ENCODE data around the gene SPOCK1. TPM values are rescaled to one million over a fixed set of nuclear protein-coding genes. Genes with fewer than 3 reads are reported as not detected.

SPOCK1 gene
- polyA plus RNA-seq, 2 of the 4 experiments (the other 2 are of a cell fraction): 28.9 to 40.8 TPM

DNA sequence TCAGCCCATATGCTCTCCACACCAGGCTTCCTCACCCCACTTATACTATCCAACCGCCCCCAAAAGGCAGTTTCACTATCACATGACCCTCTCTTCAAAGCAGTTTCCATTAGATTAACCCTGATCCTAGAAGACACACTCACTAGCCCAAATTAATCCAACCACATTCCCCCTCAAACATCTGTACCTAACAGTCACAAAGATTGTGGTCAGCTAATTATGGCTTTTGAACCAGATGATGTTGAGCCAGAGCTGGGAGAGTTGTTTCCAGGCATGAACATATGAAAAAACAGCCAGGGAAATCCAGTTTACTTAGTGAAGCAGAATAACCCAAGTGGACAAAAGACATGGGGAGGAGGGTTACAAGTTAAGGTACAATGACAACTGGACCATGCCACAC lies 131.2 kb downstream of the SPOCK1 start:
- ChIA-PET POLR2A (no interaction called here), CTCF (interaction anchor here (1.6 to 2.2 kb wide), 2 partner anchors 23 to 48 kb away, joined by 4 to 6 read pairs; no protein-coding TSS in a partner anchor)
- H3K4me3 ChIP-seq: no peak overlapping the region
- FAIRE-seq (no peak), DNase-seq (ENCODE audit: low read depth in 1 of 2, low spot score in 1 of 2) (no peak), ATAC-seq (no peak)
- TF ChIP-seq RARB (CRISPR knock-in tag; IDR thresholded peaks at IDR 0.05): no peak
- no peak for TF ChIP-seq ZNF302 (CRISPR knock-in tag; IDR thresholded peaks at IDR 0.05)
- no peak for TF ChIP-seq HOXB5 (CRISPR knock-in tag; IDR thresholded peaks at IDR 0.05)
- TF ChIP-seq KDM5A (IDR thresholded peaks at IDR 0.05): no peak
- TF ChIP-seq NPAS2 (CRISPR knock-in tag; IDR thresholded peaks at IDR 0.05; ENCODE audit: borderline replicate concordance): no peak
- no peak for TF ChIP-seq EP300 (IDR thresholded peaks at IDR 0.05)
- no peak for TF ChIP-seq CHD4 (IDR thresholded peaks at IDR 0.05; ENCODE audit: borderline replicate concordance)
- TF ChIP-seq, protein P1, sequence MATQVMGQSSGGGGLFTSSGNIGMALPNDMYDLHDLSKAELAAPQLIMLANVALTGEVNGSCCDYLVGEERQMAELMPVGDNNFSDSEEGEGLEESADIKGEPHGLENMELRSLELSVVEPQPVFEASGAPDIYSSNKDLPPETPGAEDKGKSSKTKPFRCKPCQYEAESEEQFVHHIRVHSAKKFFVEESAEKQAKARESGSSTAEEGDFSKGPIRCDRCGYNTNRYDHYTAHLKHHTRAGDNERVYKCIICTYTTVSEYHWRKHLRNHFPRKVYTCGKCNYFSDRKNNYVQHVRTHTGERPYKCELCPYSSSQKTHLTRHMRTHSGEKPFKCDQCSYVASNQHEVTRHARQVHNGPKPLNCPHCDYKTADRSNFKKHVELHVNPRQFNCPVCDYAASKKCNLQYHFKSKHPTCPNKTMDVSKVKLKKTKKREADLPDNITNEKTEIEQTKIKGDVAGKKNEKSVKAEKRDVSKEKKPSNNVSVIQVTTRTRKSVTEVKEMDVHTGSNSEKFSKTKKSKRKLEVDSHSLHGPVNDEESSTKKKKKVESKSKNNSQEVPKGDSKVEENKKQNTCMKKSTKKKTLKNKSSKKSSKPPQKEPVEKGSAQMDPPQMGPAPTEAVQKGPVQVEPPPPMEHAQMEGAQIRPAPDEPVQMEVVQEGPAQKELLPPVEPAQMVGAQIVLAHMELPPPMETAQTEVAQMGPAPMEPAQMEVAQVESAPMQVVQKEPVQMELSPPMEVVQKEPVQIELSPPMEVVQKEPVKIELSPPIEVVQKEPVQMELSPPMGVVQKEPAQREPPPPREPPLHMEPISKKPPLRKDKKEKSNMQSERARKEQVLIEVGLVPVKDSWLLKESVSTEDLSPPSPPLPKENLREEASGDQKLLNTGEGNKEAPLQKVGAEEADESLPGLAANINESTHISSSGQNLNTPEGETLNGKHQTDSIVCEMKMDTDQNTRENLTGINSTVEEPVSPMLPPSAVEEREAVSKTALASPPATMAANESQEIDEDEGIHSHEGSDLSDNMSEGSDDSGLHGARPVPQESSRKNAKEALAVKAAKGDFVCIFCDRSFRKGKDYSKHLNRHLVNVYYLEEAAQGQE (IDR thresholded peaks at IDR 0.05): no peak
- no peak for TF ChIP-seq RNF2 (IDR thresholded peaks at IDR 0.05; ENCODE audit: borderline replicate concordance, low read depth)
- TF ChIP-seq, protein P2, sequence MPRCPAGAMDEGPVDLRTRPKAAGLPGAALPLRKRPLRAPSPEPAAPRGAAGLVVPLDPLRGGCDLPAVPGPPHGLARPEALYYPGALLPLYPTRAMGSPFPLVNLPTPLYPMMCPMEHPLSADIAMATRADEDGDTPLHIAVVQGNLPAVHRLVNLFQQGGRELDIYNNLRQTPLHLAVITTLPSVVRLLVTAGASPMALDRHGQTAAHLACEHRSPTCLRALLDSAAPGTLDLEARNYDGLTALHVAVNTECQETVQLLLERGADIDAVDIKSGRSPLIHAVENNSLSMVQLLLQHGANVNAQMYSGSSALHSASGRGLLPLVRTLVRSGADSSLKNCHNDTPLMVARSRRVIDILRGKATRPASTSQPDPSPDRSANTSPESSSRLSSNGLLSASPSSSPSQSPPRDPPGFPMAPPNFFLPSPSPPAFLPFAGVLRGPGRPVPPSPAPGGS (IDR thresholded peaks at IDR 0.05): no peak
- TF ChIP-seq EHF (CRISPR knock-in tag; IDR thresholded peaks at IDR 0.05): no peak
- no peak for TF ChIP-seq ZFP36 (IDR thresholded peaks at IDR 0.05; ENCODE audit: borderline replicate concordance, partially characterized antibody)
- TF ChIP-seq CBX8 (IDR thresholded peaks at IDR 0.05): no peak
- TF ChIP-seq CEBPB (IDR thresholded peaks at IDR 0.05): no peak
- no peak for TF ChIP-seq SREBF2 (IDR thresholded peaks at IDR 0.05)
- TF ChIP-seq, protein P3, sequence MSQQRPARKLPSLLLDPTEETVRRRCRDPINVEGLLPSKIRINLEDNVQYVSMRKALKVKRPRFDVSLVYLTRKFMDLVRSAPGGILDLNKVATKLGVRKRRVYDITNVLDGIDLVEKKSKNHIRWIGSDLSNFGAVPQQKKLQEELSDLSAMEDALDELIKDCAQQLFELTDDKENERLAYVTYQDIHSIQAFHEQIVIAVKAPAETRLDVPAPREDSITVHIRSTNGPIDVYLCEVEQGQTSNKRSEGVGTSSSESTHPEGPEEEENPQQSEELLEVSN (IDR thresholded peaks at IDR 0.05; ENCODE audit: borderline replicate concordance, low read depth): no peak
- TF ChIP-seq CHD2 (IDR thresholded peaks at IDR 0.05; ENCODE audit: low read length, partially characterized antibody): no peak
- no peak for TF ChIP-seq NFE2L2 (conservative IDR thresholded peaks at IDR 0.05; ENCODE audit: low read length)
- TF ChIP-seq NR3C1 (IDR thresholded peaks at IDR 0.05): no peak
- H3K4me2 ChIP-seq: no peak overlapping the region
- no peaks in the 10 kb centered on the region for H3K9me3 ChIP-seq
- H3K27ac ChIP-seq: no peak overlapping the region
- 63% methylated on average over 1 of the region's 1 CpG for whole genome bisulfite sequencing (ENCODE audit: missing lambda C conversion rate)
- H3K4me1 ChIP-seq: peaks cover 4% of the 10 kb centered on the region; the same call in 1 of the 3 replicates

DNA sequence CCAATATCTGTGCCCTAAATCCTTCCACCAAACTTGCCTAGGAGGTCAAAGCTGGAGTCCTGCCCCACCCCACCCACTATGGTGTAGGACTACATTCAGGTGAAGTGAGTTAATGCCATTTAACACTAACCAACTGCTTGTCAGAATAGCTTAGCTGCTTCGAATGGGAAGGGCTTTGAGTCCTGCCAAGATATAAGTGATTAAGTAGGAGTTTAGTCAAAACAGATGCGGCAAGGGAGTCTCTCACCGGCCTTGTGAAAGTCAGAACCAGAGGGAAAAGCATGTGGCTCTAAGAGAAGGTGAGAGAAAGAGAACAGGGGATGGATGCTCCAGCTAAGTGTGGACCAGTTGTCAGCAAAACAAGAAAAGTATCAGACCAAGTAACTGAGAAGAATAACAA lies 132.6 kb downstream of the SPOCK1 start:
- CTCF ChIA-PET: interaction anchor here (0.7 to 2.2 kb wide), 5 partner anchors 9 to 710 kb away, joined by 3 to 6 read pairs (median 4); no protein-coding TSS in a partner anchor
- WGBS (ENCODE audit: missing lambda C conversion rate): 55% methylated on average over 3 of the region's 3 CpGs
- no peak overlapping the region for H3K4me3 ChIP-seq
- no peak for DNase-seq (ENCODE audit: low read depth in 1 of 2, low spot score in 1 of 2)
- H3K9me3 ChIP-seq: no peaks in the 10 kb centered on the region
- POLR2A ChIA-PET: no interaction called here
- no peak overlapping the region for H3K4me2 ChIP-seq
- ATAC-seq: no peak
- TF ChIP-seq JUN (IDR thresholded peaks at IDR 0.05) (no peak), GATA3 (IDR thresholded peaks at IDR 0.05; ENCODE audit: borderline replicate concordance) (no peak), PHF8 (IDR thresholded peaks at IDR 0.05; ENCODE audit: borderline replicate concordance, low read depth) (no peak), FOXS1 (CRISPR knock-in tag; IDR thresholded peaks at IDR 0.05) (no peak), CHD2 (IDR thresholded peaks at IDR 0.05; ENCODE audit: low read length, partially characterized antibody) (no peak), JUNB (IDR thresholded peaks at IDR 0.05) (no peak), CBX8 (IDR thresholded peaks at IDR 0.05) (no peak)
- TF ChIP-seq, protein P4, sequence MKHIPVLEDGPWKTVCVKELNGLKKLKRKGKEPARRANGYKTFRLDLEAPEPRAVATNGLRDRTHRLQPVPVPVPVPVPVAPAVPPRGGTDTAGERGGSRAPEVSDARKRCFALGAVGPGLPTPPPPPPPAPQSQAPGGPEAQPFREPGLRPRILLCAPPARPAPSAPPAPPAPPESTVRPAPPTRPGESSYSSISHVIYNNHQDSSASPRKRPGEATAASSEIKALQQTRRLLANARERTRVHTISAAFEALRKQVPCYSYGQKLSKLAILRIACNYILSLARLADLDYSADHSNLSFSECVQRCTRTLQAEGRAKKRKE (CRISPR knock-in tag; IDR thresholded peaks at IDR 0.05; ENCODE audit: low read depth): no peak
- TF ChIP-seq, protein P5, sequence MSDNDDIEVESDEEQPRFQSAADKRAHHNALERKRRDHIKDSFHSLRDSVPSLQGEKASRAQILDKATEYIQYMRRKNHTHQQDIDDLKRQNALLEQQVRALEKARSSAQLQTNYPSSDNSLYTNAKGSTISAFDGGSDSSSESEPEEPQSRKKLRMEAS (IDR thresholded peaks at IDR 0.05): no peak
- TF ChIP-seq, protein P2 (IDR thresholded peaks at IDR 0.05): no peak
- TF ChIP-seq, protein P6, sequence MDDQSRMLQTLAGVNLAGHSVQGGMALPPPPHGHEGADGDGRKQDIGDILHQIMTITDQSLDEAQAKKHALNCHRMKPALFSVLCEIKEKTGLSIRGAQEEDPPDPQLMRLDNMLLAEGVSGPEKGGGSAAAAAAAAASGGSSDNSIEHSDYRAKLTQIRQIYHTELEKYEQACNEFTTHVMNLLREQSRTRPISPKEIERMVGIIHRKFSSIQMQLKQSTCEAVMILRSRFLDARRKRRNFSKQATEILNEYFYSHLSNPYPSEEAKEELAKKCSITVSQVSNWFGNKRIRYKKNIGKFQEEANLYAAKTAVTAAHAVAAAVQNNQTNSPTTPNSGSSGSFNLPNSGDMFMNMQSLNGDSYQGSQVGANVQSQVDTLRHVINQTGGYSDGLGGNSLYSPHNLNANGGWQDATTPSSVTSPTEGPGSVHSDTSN (IDR thresholded peaks at IDR 0.05): no peak
- FAIRE-seq: no peak
- H3K4me1 ChIP-seq: peaks cover 4% of the 10 kb centered on the region; the same call in 1 of the 3 replicates
- no peak overlapping the region for H3K27ac ChIP-seq
